Gastroesophageal sphincter (tissue), 4 donors: ENCODE results near the gene ZNF77. TPM values are rescaled to one million over a fixed set of nuclear protein-coding genes. Genes with fewer than 3 reads are reported as not detected.
A peak's percentile ranks its signal among the peaks of the same experiment; 100 is the strongest.

ENCODE experiments used
- ATAC-seq: fragments of 150-250 bp; one replicate; pipeline ENCODE4 v1.9.1; 2016; ENCODE audit warnings: mild to moderate bottlenecking, moderate library complexity
- H3K27ac ChIP-seq, 4 donors: fragments of 200-600 bp; sonication (generic) in 3 of 4; 1 replicate in 3 of 4; 2 replicates in 1 of 4; pipeline ENCODE4 v1.5.1; 2016 to 2019
- H3K27me3 ChIP-seq: fragments of 200-600 bp; sonication (generic); one replicate; pipeline ENCODE4 v1.5.1; 2019
- H3K36me3 ChIP-seq, 2 donors: fragments of 200-600 bp; sonication (generic); one replicate each; pipeline ENCODE4 v1.5.1; 2019; ENCODE audit warnings: control low read depth in 1 of 2
- H3K4me1 ChIP-seq, 3 donors: fragments of 200-600 bp; sonication (generic); 1 replicate in 2 of 3; 2 replicates in 1 of 3; pipeline ENCODE4 v1.5.1; 2016 to 2019; ENCODE audit warnings: control low read depth in 2 of 3
- H3K4me3 ChIP-seq, 2 donors: fragments of 200-600 bp; sonication (generic); one replicate each; pipeline ENCODE4 v1.5.1; 2019; ENCODE audit warnings: mild to moderate bottlenecking in 1 of 2, moderate library complexity in 1 of 2
- H3K9me3 ChIP-seq, 3 donors: fragments of 200-600 bp; sonication (generic); one replicate each; pipeline ENCODE4 v1.5.1; 2017 to 2019; ENCODE audit warnings: control low read depth in 2 of 3
- EP300 ChIP-seq: sonication (generic); formaldehyde crosslinking; IDR thresholded peaks from one replicate; pipeline ENCODE4 v1.6.1; 2017; ENCODE audit warnings: antibody characterized with exemption, mild to moderate bottlenecking
- POLR2A ChIP-seq, 2 donors: fragments of 450-650 bp; IDR thresholded peaks; one replicate each; pipeline ENCODE4 v1.6.1; 2017; ENCODE audit warnings: antibody characterized with exemption in 2 of 2, mild to moderate bottlenecking in 2 of 2, moderate library complexity in 1 of 2
- POLR2AphosphoS5 ChIP-seq: sonication (generic); formaldehyde crosslinking; IDR thresholded peaks from one replicate; pipeline ENCODE4 v1.6.1; 2017; ENCODE audit warnings: antibody characterized with exemption
- WGBS, 2 donors: methylation state at CpG; one replicate each; pipeline ENCODE4 v1.1.5; 2018; ENCODE audit warnings: low coverage in 1 of 2; 5-methylcytosine and 5-hydroxymethylcytosine counted together
- total RNA-seq, 4 donors: library from RNA; depleted of rRNA; stranded (reverse); fragments of >200 nt; gene quantifications; one replicate each; pipeline ENCODE4 v1.1.0, GENCODE V29; 2016
- TF ChIP-seq, protein P1 (sequence below), 4 experiments: fragments of 200-600 bp in 2 of 4; fragments of 450-650 bp in 2 of 4; sonication (generic) in 1 of 4; IDR thresholded peaks; one replicate each; pipeline ENCODE4 v1.5.1; 2017 to 2019; ENCODE audit warnings: antibody characterized with exemption in 4 of 4, mild to moderate bottlenecking in 2 of 4, moderate library complexity in 2 of 4

Gene ZNF77
- total RNA-seq, 4 donors from 2014 or later: 2.2 to 6.8 (median 3.4) TPM

DNA sequence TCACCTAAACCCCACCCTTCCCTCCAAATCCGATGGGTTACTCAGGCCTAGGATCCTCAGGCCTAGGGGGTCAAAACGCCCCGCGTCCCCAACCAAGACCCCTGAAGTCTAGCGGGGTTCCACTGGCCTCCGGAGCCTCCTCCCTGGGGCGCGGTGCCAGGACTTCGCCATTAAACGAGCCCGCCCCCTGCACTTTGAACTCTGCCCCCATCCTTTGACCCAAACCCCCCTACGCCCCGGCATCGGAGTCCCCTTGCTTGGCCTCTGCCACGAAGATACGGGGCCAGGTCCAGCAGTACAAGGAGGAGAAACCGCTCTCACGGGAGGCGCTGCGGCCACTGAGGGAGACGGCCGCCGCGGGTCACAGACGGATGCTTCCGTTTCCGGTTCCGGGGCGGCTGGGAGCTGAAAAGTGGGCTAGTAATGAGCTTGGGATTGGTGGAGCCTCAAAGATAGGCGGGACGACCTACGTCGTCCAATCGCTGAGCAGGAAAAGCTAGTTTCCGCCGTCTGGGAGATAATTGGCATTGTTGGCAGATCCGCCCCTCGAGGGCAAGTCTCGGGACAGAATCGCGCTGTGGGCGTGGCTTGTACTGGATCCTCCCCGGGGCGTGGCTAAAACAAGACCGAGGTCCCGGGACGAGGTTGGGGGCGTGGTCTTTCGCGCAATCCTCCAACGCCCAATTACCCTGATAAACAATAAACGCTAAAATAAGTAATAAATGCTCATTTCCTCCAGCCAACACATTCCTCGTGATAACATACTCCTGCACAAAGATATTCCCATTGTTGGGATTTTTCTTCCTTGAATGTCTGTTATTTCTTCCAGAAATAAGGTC is 5.7 kb upstream of the ZNF77 start:
- TF ChIP-seq, protein P1, sequence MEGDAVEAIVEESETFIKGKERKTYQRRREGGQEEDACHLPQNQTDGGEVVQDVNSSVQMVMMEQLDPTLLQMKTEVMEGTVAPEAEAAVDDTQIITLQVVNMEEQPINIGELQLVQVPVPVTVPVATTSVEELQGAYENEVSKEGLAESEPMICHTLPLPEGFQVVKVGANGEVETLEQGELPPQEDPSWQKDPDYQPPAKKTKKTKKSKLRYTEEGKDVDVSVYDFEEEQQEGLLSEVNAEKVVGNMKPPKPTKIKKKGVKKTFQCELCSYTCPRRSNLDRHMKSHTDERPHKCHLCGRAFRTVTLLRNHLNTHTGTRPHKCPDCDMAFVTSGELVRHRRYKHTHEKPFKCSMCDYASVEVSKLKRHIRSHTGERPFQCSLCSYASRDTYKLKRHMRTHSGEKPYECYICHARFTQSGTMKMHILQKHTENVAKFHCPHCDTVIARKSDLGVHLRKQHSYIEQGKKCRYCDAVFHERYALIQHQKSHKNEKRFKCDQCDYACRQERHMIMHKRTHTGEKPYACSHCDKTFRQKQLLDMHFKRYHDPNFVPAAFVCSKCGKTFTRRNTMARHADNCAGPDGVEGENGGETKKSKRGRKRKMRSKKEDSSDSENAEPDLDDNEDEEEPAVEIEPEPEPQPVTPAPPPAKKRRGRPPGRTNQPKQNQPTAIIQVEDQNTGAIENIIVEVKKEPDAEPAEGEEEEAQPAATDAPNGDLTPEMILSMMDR (IDR thresholded peaks at IDR 0.05): no peak
- TF ChIP-seq POLR2AphosphoS5 (peak; percentile 91), POLR2A (IDR thresholded peaks at IDR 0.05) (peak; percentile 75 to 86), EP300 (no peak)
- H3K36me3 ChIP-seq: no peaks in the 10 kb centered on the region
- 0 to 1% methylated on average over 12 to 16 of the region's 53 CpGs for WGBS, 2 donors
- H3K27ac ChIP-seq: peak overlapping the region; percentile 89 to 96 (median 93)
- H3K9me3 ChIP-seq: no peaks in the 10 kb centered on the region
- no peaks in the 10 kb centered on the region for H3K27me3 ChIP-seq
- H3K4me3 ChIP-seq: peak overlapping the region; percentile 62 to 68
- peak; percentile 99 for ATAC-seq
- H3K4me1 ChIP-seq: peaks cover 0 to 27% (median 6%) of the 10 kb centered on the region in 3 donors

- TF ChIP-seq, protein P1 (IDR thresholded peaks at IDR 0.05): no peak
- TF ChIP-seq EP300 (no peak), POLR2AphosphoS5 (no peak), POLR2A (IDR thresholded peaks at IDR 0.05) (no peak)
- no peaks in the 10 kb centered on the region for H3K27me3 ChIP-seq
- ATAC-seq: peak; percentile 1
- H3K27ac ChIP-seq: peak overlapping the region; percentile 89 to 96 (median 93)
- WGBS, 2 donors: 0 to 2% methylated on average over 3 to 9 of the region's 11 CpGs
- peaks cover 0 to 31% (median 6%) of the 10 kb centered on the region in 3 donors for H3K4me1 ChIP-seq
- peak overlapping the region; percentile 62 to 68 for H3K4me3 ChIP-seq
- H3K36me3 ChIP-seq: no peaks in the 10 kb centered on the region
- no peaks in the 10 kb centered on the region for H3K9me3 ChIP-seq
Observed at GRCh38 chr19:2949939-2950285, 5.1 kb upstream of the ZNF77 start.

DNA sequence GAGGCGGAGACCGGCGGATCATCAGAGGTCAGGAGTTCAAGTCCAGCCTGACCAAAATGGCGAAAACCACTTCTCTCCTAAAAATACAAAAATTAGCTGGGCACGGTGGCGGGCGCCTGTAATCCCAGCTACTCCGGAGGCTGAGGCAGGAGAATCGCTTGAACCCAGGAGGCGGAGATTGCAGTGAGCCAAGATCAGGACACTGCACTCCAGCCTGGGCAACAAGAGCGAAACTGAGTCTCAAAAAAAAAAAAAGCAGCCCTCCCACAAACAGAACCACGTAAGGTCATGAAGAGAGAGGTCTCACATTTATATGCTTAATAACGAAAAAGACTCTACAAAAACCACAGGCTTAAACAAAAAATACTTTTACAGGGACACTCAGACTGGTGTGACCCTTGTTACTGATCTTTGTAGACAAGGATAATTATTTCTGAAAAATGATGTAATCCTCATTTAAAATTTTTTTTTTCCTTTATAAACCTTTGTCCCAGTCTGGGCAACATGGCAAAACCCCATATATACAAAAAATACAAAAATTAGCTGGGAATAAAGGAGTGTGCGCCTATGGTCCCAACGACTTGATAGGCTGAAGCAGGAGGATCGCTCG is 909 bp upstream of the ZNF77 start:
- 58 to 82% methylated on average over 4 to 8 of the region's 17 CpGs for WGBS, 2 donors
- H3K9me3 ChIP-seq: no peaks in the 10 kb centered on the region
- H3K27me3 ChIP-seq: no peaks in the 10 kb centered on the region
- no peak for ATAC-seq
- H3K4me3 ChIP-seq: peak overlapping the region; percentile 73 to 93
- no peaks in the 10 kb centered on the region for H3K36me3 ChIP-seq
- H3K4me1 ChIP-seq: peaks cover 0 to 31% (median 13%) of the 10 kb centered on the region in 3 donors
- TF ChIP-seq, protein P1 (IDR thresholded peaks at IDR 0.05): no peak
- no peak for TF ChIP-seq POLR2A (IDR thresholded peaks at IDR 0.05)
- TF ChIP-seq POLR2AphosphoS5: no peak
- TF ChIP-seq EP300: no peak
- peak overlapping the region; percentile 75 to 95 (median 92) for H3K27ac ChIP-seq

DNA sequence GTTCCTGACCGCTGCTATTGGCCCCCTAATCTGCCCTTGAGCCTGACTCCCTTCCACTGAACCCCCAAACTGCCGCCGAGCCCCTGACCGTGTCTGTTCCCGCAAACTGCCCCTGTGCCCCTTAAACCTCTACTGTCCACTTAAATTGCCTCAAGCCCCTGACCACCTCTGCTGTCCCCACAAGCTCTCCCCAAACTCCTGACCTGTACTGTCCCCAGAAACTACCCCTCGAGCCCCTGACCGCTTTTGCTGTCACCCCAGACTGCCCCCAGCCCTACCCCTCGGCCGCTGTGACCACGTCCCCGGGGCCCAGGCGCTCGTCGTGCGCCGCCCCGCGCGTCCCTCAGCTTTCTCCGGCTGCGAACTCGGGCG is 382 bp downstream of the ZNF77 start:
- TF ChIP-seq, protein P1 (IDR thresholded peaks at IDR 0.05): no peak
- TF ChIP-seq EP300 (no peak), POLR2A (IDR thresholded peaks at IDR 0.05) (no peak), POLR2AphosphoS5 (no peak)
- Histone ChIP-seq H3K9me3 (no peaks in the 10 kb centered on the region), H3K36me3 (peaks cover 0 to 3% of the 10 kb centered on the region in 2 donors), H3K27me3 (no peaks in the 10 kb centered on the region), H3K4me1 (peaks cover 0 to 25% (median 9%) of the 10 kb centered on the region in 3 donors), H3K27ac (peak overlapping the region in 3 of 4 donors; percentile 92 to 95 (median 93)), H3K4me3 (peak overlapping the region; percentile 73 to 93)
- no peak for ATAC-seq
- WGBS, 2 donors: 0 to 10% methylated on average over 6 to 7 of the region's 23 CpGs
